GM18870 (cell line): ENCODE measurements around the gene AK4.
"Not testable (repeated sequence)": the region's sequence is repeated elsewhere in the genome, so short reads cannot be mapped to it uniquely, and the experiment has no call there.

Source experiments
- ATAC-seq: cut with Tn5 transposase; IDR thresholded peaks from one replicate; pipeline ENCODE4 v1.9.1; 2021; ENCODE audit warnings: moderate library complexity; ENCODE audit not compliant: unreplicated experiment

The AK4 gene

DNA sequence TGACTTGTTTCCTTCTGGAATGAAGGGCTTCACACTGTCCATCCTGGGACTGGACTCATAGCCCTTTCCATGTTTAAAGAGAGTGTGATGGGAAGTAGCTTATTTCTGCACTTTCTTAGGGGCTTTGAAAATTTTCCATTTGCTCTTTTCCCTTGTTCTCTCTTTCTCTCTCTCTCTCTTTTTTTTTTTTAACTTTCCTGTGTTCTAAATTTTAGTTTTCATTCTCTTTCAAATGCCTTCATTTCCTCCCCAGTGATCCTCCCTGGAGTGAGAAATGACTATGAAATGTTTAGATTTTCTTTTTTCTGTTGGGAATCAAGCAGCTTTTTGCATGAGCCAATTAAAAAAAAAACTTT, 2.1 kb downstream of the AK4 start:
- no peak for ATAC-seq

GRCh38 chr1:65150583-65151263, 2.7 kb downstream of the AK4 start:
- ATAC-seq, result no peak

- ATAC-seq, result no peak
These were observed 3.6 kb downstream of the AK4 start for GRCh38 chr1:65151641-65152040.

- no peak for ATAC-seq
These were observed 5.6 kb downstream of the AK4 start for GRCh38 chr1:65153635-65154034.

DNA sequence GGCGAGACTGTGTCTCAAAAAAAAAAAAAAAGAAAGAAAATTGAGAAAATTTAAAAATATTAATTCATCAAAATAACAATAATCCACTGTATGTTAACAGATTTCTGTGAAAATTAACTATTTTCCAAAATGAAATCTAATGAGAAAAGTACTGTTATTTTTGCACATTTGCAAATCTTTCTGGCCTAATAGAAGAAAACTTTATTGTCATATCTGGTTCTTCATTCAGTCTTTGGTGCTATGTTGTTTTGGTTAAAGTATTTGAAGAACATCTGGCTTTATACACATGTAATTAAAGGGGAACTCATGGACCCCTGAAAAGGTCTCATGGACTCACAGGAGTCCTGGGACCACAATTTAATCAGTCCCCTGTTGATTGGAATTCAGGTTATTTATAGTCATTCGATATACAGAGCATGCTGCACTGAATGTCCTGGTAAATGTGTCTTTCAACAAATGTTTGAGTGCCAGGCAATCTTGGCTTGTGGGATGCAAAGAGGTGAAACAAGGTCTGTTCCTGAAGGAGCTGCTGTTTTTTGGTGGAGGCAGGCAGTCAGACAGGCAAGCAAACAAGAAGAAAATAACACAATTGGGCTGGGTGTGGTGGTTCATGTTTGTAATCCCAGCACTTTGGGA, 9.0 kb downstream of the AK4 start:
- no peak for ATAC-seq

- ATAC-seq, result no peak
These were observed 9.5 kb downstream of the AK4 start for GRCh38 chr1:65157546-65157941.

DNA sequence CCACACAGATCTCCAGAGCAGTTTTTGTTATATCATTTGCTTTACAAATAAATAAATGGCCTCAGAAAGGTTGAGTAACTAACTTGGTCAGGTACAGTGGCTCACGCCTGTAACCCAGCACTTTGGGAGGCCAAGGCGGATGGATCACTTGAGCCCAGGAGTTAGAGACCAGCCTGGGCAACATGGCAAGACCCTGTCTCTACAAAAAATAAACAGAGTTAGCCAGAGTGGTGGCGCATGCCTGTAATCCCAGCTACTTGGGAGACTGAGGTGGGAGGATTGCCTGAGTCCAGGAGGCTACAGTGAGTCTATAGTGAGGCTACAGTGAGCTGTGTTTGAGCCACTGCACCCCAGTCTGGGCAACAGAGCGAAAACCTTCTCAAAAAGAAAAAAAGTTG, 11.3 kb downstream of the AK4 start:
- ATAC-seq, result not testable (repeated sequence)

GRCh38 chr1:65159801-65160523, 12.0 kb downstream of the AK4 start:
- no peak for ATAC-seq

DNA sequence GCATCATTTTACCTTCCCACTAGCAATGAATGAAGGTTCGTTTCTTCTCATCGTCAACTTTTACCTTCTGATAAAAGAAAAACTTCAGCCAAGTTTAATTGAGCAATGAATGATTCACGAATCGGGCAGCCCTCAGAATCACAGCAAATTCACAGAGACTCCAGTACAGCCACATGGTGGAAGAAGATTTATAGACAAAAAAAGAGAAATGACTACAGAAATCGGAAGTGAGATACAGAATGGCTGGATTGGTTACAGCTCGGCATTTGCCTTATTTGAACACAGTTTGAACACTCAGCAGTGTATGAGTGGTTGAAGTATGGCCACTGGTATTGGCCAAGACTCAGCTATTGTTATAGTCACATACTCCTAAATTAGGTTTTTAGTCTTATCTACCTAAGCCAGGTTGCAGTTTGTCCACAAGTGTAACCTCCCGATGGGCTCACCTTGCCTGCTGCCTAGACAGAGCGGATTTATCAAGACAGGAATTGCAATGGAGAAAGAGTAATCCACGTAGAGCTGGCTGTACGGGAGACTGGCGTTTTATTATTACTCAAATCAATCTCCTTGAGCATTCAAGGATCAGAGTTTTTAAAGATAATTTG, 15.3 kb downstream of the AK4 start:
- no peak for ATAC-seq

DNA sequence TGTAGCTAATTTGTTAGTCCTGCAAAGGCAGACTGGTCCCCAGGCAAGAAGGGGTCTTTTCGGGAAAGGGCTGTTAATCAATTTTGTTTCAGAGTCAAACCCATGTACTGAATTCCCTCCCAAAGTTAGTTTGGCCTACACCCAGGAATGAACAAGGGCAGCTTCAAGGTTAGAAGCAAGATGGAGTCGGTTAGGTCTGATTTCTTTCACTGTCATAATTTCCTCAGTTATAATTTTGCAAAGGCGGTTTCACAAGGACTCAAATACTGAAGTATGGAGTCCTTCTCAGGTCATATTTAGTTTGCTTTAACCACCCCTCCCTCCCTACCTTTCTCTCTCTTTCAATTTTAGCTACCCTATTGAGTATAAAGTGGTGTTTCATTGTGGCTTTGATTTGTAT, 16.1 kb downstream of the AK4 start:
- ATAC-seq, result not testable (repeated sequence)

DNA sequence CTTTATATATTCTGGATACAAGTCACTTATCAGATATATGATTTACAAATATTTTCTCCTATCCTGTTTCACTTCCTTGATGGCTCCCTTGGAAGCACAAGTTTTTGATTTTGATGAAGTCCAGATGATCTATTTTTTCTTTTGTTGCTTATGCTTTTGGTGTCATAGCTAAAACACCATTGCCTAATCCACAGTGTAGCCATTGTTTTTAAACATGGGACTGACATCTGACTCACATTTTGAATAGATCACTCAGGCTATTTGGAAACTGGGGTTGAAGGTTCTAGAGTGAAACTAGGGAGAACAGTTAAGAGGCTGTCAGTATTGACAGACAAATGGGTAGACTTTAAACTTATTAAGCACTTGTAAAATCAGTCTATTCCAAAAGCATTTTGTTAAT, 16.6 kb downstream of the AK4 start:
- ATAC-seq, result no peak

DNA sequence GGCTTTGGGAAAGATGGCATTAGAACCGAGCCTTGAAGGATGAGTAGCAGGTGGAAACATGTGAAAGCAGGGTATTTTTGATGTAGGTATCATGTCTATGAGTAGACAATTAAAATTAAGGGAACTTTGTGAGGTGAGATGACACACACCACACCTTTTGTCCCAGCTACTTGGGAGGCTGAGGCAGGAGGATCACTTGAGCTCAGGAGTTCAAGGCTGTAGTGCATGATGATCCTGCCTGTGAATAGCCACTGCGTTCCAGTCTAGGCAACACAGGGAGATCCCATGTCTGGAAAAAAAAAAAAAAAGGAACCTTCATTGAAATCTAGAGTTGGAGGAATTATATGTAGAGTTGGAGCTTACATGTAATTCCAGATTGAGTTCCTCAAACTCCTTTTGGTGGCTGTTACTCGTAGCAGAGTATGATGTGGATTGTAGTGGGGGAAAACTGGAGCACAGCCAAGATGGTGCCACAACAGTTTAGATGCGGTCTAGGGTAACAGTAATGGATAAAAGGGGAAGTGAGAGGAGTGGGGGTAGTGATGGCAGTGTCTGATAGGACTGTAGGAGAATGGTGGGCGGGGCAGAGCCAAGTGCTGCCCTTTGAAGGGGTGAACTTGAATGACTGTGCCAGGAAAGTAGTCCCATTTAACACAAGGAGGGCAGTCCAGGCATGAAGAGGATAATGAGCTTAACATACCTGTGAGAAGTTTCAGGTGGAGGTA, 17.4 kb downstream of the AK4 start:
- ATAC-seq, result peak; percentile 77

GRCh38 chr1:65166572-65167305, 18.7 kb downstream of the AK4 start:
- ATAC-seq, result no peak

DNA sequence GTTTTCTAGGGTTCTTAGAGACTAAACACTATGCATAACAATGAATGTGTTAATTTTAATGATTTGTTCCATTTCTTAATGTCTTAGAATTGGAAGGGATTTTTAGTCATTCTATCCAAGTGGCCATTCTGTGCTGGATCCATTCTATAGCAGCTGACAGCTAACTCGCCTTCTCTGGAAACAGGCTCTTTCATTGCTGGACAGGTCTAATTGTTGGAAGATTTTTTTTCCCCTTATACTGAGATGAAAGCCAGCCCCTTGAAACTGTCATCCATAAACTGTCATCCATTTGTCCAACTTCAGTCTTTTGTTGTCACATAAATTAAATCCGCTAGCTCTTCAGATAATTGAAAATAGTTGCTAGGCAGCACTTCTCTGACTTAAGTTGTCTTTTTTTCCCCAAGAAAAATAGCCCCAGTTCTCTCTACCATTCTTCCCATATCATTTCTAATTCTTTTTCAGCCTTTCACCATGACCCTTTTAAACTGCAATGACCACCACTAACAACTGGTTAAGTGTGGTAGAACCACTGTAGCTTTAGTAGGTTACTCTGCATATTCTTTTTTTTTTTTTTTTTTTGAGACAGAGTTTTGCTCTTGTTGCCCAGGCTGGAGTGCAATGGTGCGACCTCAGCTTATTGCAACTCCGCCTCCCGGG, 19.7 kb downstream of the AK4 start:
- no peak for ATAC-seq

DNA sequence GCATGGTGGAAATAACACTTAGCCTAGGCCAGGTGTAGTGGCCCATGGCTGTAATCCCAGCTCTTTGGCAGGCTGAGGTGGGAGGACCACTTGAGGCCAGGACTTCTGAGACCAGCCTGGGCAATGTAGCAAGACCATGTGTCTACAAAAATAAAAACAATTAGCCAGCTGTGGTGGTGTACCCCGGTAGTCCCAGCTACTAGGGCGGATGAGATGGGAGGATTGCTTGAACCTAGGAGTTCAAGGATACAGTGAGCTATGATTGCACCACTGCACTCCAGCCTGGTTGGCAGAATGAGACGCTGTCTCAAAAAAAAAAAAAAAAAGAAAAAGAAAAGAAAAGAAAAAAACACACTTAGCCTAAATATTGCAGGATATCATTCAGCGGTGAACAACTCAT, 20.9 kb downstream of the AK4 start:
- ATAC-seq, result no peak

DNA sequence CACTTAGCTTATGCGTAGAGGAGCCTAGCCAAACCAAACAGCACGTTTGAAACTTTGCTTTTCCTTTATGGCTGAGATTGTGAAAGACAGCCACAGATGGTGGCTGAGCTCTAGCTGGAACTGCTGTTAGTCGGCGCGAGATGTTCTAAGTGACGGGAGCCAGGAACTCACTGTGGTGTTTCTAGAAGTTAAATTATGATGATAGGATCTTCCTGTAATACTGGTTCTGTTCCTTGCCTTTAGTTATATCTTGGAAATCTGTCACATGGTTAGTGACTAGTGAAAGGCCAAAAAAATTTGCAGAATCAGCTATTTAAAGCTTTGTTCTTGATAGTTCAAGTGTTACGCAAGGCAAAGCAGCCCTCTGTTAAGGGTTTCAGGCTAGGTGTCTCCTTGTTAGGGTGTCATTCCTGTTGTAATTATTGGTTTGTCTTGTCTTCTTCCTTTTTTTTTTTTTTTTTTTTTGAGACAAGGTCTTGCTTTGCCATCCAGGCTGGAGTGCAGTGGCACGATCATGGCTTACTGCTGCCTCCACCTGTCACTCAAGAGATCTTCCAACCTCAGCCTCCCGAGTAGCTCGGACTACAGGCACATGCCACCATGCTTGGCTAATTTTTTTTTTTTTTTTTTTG, 22.6 kb downstream of the AK4 start:
- ATAC-seq, result no peak

DNA sequence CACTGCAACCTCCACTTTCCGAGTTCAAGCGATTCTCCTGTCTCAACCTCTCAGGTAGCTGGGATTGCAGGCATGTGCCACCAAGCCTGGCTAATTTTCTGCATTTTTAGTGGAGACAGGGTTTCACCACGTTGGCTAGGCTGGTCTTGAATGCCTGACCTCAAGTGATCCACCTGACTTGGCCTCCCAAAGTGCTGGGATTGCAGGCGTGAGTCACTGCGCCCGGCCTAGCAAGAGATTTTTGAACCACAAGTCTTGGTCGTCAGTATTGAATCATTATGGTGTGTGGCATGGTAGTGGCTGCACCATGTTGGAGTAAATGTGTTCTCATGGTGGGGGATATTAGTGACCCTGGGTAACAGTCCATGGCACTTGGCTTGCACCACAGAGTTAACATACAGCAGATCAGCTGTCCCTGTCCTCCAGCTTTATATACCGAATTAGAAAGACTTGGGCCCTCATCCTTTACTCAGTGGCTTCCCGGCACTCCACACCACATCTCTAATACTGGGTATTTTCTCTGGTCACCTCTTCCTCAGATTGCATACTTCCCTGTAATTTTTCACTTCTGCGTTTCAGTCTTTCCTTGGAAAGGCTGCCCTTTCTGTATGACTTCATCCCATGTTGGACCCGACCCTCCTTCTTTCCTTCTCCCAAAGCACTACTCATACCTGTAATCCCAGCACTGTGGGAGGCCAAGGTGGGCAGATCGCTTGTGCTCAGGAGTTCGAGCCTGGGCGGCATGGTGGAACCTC, 25.1 kb downstream of the AK4 start:
- no peak for ATAC-seq

DNA sequence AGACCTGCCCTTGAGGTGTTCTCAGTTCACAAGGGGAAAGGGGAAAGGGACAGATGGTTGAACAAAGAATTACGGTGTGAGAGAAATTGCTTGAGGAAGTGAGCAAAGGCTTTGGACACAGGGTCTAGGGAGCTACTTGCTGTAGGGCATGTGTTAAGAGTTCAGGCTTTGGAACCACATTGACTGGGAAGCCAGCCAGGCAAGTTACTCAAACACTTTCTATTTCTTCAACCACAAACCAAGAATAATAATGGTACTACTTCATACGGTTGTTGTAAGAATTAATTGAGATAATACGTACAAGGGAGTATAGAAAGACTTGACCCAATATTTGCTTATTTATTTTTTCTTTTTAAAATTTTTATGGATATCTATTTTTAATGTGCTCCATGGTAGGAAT, 26.6 kb downstream of the AK4 start:
- ATAC-seq, result peak; percentile 73
